HepG2 (cell line): Measurements from ENCODE around the gene CMTM2.

Experiments used
- CBX2 ChIP-seq, 2 experiments: fragments of 200-600 bp in 1 of 2; sonication (generic); formaldehyde crosslinking in 1 of 2; IDR thresholded peaks; 2 replicates each; pipeline versions ENCODE4 v1.7.0 to v1.8.1; 2018 to 2022; ENCODE audit warnings: low read depth in 2 of 2, low read length in 1 of 2, mild to moderate bottlenecking in 1 of 2, missing genetic modification reagents in 1 of 2
- ELF3 ChIP-seq: IDR thresholded peaks from 2 replicates; pipeline ENCODE4 v1.6.1; 2016; ENCODE audit warnings: missing genetic modification reagents, missing compliant biosample characterization
- FOXJ3 ChIP-seq: sonication (generic); formaldehyde crosslinking; IDR thresholded peaks from 2 replicates; pipeline ENCODE4 v1.4.0; 2020; ENCODE audit warnings: missing genetic modification reagents, mild to moderate bottlenecking, borderline replicate concordance
- MTF1 ChIP-seq: sonication (generic); formaldehyde crosslinking; IDR thresholded peaks from 2 replicates; pipeline ENCODE4 v1.5.0; 2020; ENCODE audit warnings: missing genetic modification reagents
- NONO ChIP-seq, 2 experiments: fragments of 450-650 bp in 1 of 2; sonication (generic) in 1 of 2; formaldehyde crosslinking in 1 of 2; IDR thresholded peaks in 1 of 2; conservative IDR thresholded peaks in 1 of 2; 2 replicates each; pipeline versions ENCODE4 v1.6.1 to v1.8.0; 2017 to 2022; ENCODE audit warnings: mild to moderate bottlenecking in 1 of 2, missing genetic modification reagents in 1 of 2, moderate library complexity in 1 of 2
- NR2C2 ChIP-seq: sonication (generic); formaldehyde crosslinking; IDR thresholded peaks from 2 replicates; pipeline ENCODE4 v1.4.0; 2020; ENCODE audit warnings: missing genetic modification reagents, mild to moderate bottlenecking, moderate library complexity, borderline replicate concordance
- RFX5 ChIP-seq: IDR thresholded peaks from 2 replicates; pipeline ENCODE4 v1.6.1; 2011; ENCODE audit warnings: low read depth, low read length, improper control_type of control experiment
- SP2 ChIP-seq: sonication (generic); formaldehyde crosslinking; IDR thresholded peaks from 2 replicates; pipeline ENCODE4 v1.5.1; 2020; ENCODE audit warnings: mild to moderate bottlenecking, missing genetic modification reagents
- TSC22D2 ChIP-seq: sonication (generic); formaldehyde crosslinking; IDR thresholded peaks from 2 replicates; pipeline ENCODE4 v1.5.1; 2020; ENCODE audit warnings: missing genetic modification reagents, mild to moderate bottlenecking, borderline replicate concordance
- ZNF558 ChIP-seq: sonication (generic); formaldehyde crosslinking; IDR thresholded peaks from 2 replicates; pipeline ENCODE4 v1.9.0; 2022; ENCODE audit warnings: mild to moderate bottlenecking, missing genetic modification reagents, borderline replicate concordance
- TF ChIP-seq, protein P1 (sequence below): sonication (generic); formaldehyde crosslinking; IDR thresholded peaks from 2 replicates; pipeline ENCODE4 v1.4.0; 2020; ENCODE audit warnings: missing genetic modification reagents
- TF ChIP-seq, protein P2 (sequence below), 2 experiments: sonication (generic) in 1 of 2; formaldehyde crosslinking in 1 of 2; IDR thresholded peaks; 2 replicates each; pipeline versions ENCODE4 v1.5.1 to v1.6.1; 2011 to 2020; ENCODE audit warnings: borderline replicate concordance in 1 of 2, low read depth in 1 of 2, low read length in 1 of 2, mild to moderate bottlenecking in 1 of 2, missing genetic modification reagents in 1 of 2, moderate library complexity in 1 of 2
- TF ChIP-seq, protein P3 (sequence below): sonication (generic); formaldehyde crosslinking; IDR thresholded peaks from 2 replicates; pipeline ENCODE4 v1.5.0; 2020; ENCODE audit warnings: mild to moderate bottlenecking, missing genetic modification reagents, moderate library complexity
- TF ChIP-seq, protein P4 (sequence below): sonication (generic); formaldehyde crosslinking; IDR thresholded peaks from 2 replicates; pipeline ENCODE4 v1.4.0; 2020; ENCODE audit warnings: missing genetic modification reagents, borderline replicate concordance

DNA sequence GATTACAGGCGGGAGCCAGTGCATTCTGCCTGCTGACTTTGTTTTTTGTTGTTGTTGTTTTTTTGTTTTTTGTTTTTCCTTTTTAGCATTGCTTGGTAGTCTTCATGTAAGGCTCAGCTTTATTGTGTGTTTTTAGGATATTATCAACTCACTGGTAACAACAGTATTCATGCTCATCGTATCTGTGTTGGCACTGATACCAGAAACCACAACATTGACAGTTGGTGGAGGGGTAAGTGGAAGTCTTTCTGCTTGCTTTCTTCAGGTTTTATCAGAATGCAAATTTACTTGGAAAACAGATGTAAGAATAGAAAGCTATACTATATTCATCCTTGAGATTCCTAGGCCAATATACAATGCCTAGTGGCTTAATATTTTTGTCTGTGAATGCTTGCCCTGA is 16.3 kb upstream of the CMTM2 start:
- TF ChIP-seq, protein P1, sequence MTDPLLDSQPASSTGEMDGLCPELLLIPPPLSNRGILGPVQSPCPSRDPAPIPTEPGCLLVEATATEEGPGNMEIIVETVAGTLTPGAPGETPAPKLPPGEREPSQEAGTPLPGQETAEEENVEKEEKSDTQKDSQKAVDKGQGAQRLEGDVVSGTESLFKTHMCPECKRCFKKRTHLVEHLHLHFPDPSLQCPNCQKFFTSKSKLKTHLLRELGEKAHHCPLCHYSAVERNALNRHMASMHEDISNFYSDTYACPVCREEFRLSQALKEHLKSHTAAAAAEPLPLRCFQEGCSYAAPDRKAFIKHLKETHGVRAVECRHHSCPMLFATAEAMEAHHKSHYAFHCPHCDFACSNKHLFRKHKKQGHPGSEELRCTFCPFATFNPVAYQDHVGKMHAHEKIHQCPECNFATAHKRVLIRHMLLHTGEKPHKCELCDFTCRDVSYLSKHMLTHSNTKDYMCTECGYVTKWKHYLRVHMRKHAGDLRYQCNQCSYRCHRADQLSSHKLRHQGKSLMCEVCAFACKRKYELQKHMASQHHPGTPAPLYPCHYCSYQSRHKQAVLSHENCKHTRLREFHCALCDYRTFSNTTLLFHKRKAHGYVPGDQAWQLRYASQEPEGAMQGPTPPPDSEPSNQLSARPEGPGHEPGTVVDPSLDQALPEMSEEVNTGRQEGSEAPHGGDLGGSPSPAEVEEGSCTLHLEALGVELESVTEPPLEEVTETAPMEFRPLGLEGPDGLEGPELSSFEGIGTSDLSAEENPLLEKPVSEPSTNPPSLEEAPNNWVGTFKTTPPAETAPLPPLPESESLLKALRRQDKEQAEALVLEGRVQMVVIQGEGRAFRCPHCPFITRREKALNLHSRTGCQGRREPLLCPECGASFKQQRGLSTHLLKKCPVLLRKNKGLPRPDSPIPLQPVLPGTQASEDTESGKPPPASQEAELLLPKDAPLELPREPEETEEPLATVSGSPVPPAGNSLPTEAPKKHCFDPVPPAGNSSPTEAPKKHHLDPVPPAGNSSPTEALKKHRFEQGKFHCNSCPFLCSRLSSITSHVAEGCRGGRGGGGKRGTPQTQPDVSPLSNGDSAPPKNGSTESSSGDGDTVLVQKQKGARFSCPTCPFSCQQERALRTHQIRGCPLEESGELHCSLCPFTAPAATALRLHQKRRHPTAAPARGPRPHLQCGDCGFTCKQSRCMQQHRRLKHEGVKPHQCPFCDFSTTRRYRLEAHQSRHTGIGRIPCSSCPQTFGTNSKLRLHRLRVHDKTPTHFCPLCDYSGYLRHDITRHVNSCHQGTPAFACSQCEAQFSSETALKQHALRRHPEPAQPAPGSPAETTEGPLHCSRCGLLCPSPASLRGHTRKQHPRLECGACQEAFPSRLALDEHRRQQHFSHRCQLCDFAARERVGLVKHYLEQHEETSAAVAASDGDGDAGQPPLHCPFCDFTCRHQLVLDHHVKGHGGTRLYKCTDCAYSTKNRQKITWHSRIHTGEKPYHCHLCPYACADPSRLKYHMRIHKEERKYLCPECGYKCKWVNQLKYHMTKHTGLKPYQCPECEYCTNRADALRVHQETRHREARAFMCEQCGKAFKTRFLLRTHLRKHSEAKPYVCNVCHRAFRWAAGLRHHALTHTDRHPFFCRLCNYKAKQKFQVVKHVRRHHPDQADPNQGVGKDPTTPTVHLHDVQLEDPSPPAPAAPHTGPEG (CRISPR knock-in tag) = no peak
- no peak for TF ChIP-seq SP2 (CRISPR knock-in tag)
- TF ChIP-seq, protein P2, sequence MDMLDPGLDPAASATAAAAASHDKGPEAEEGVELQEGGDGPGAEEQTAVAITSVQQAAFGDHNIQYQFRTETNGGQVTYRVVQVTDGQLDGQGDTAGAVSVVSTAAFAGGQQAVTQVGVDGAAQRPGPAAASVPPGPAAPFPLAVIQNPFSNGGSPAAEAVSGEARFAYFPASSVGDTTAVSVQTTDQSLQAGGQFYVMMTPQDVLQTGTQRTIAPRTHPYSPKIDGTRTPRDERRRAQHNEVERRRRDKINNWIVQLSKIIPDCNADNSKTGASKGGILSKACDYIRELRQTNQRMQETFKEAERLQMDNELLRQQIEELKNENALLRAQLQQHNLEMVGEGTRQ (IDR thresholded peaks at IDR 0.05; ENCODE audit: low read depth, low read length) = no peak
- TF ChIP-seq, protein P2 (CRISPR knock-in tag; IDR thresholded peaks at IDR 0.05; ENCODE audit: borderline replicate concordance) = no peak
- TF ChIP-seq ELF3 (CRISPR knock-in tag) = no peak
- no peak for TF ChIP-seq CBX2 (IDR thresholded peaks at IDR 0.05; ENCODE audit: low read depth, low read length)
- TF ChIP-seq CBX2 (CRISPR knock-in tag; IDR thresholded peaks at IDR 0.05; ENCODE audit: low read depth) = no peak
- no peak for TF ChIP-seq NR2C2 (CRISPR knock-in tag)
- TF ChIP-seq MTF1 = no peak
- TF ChIP-seq, protein P3, sequence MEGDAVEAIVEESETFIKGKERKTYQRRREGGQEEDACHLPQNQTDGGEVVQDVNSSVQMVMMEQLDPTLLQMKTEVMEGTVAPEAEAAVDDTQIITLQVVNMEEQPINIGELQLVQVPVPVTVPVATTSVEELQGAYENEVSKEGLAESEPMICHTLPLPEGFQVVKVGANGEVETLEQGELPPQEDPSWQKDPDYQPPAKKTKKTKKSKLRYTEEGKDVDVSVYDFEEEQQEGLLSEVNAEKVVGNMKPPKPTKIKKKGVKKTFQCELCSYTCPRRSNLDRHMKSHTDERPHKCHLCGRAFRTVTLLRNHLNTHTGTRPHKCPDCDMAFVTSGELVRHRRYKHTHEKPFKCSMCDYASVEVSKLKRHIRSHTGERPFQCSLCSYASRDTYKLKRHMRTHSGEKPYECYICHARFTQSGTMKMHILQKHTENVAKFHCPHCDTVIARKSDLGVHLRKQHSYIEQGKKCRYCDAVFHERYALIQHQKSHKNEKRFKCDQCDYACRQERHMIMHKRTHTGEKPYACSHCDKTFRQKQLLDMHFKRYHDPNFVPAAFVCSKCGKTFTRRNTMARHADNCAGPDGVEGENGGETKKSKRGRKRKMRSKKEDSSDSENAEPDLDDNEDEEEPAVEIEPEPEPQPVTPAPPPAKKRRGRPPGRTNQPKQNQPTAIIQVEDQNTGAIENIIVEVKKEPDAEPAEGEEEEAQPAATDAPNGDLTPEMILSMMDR (CRISPR knock-in tag) = no peak
- TF ChIP-seq, protein P4, sequence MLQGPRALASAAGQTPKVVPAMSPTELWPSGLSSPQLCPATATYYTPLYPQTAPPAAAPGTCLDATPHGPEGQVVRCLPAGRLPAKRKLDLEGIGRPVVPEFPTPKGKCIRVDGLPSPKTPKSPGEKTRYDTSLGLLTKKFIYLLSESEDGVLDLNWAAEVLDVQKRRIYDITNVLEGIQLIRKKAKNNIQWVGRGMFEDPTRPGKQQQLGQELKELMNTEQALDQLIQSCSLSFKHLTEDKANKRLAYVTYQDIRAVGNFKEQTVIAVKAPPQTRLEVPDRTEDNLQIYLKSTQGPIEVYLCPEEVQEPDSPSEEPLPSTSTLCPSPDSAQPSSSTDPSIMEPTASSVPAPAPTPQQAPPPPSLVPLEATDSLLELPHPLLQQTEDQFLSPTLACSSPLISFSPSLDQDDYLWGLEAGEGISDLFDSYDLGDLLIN (CRISPR knock-in tag) = no peak
- no peak for TF ChIP-seq ZNF558 (CRISPR knock-in tag)
- TF ChIP-seq RFX5 = no peak
- TF ChIP-seq FOXJ3 (CRISPR knock-in tag) = no peak
- TF ChIP-seq TSC22D2 (CRISPR knock-in tag) = no peak
- no peak for TF ChIP-seq NONO (IDR thresholded peaks at IDR 0.05)
- TF ChIP-seq NONO (CRISPR knock-in tag; conservative IDR thresholded peaks at IDR 0.05) = no peak
